HL-60/S4 treated with phorbol 12-myristate 13-acetate at 8.2 ng/mL for 4 days and 3 days (cell line): ENCODE measurements around the gene ADGRG6.

Experiments
- in situ Hi-C: fragments of 300-500 bp; cut with MboI; formaldehyde crosslinking; loops from 2 replicates; pipeline ENCODE4 v1.15.0; 2022; ENCODE audit warnings: low sequenced_read_pairs

ADGRG6 gene

GRCh38 chr6:142374091-142374770 lies 72.4 kb downstream of the ADGRG6 start:
- in situ Hi-C loops: no loop called here

- in situ Hi-C loops: no loop called here
These were observed 73.3 kb downstream of the ADGRG6 start for GRCh38 chr6:142374965-142375733.

GRCh38 chr6:142376115-142376514 lies 74.3 kb downstream of the ADGRG6 start:
- in situ Hi-C loops: no loop called here

GRCh38 chr6:142376800-142377496 lies 75.1 kb downstream of the ADGRG6 start:
- in situ Hi-C loops: no loop called here

GRCh38 chr6:142377497-142377848 lies 75.7 kb downstream of the ADGRG6 start:
- in situ Hi-C loops: no loop called here

GRCh38 chr6:142378138-142378875 lies 76.5 kb downstream of the ADGRG6 start:
- in situ Hi-C loops: no loop called here

GRCh38 chr6:142380626-142381025 lies 78.8 kb downstream of the ADGRG6 start:
- in situ Hi-C loops: no loop called here

GRCh38 chr6:142381181-142381580 lies 79.4 kb downstream of the ADGRG6 start:
- in situ Hi-C loops: no loop called here

GRCh38 chr6:142381845-142382378 lies 80.1 kb downstream of the ADGRG6 start:
- in situ Hi-C loops: no loop called here

GRCh38 chr6:142384519-142385254 lies 82.9 kb downstream of the ADGRG6 start:
- in situ Hi-C loops: no loop called here

GRCh38 chr6:142385352-142385751 lies 83.5 kb downstream of the ADGRG6 start:
- in situ Hi-C loops: no loop called here

GRCh38 chr6:142386657-142387056 lies 84.8 kb downstream of the ADGRG6 start:
- in situ Hi-C loops: no loop called here

- in situ Hi-C loops: no loop called here
These were observed 86.4 kb downstream of the ADGRG6 start for GRCh38 chr6:142387997-142388815.

GRCh38 chr6:142395266-142395665 lies 93.5 kb downstream of the ADGRG6 start:
- in situ Hi-C loops: no loop called here

- in situ Hi-C loops: no loop called here
These were observed 94.0 kb downstream of the ADGRG6 start for GRCh38 chr6:142395768-142396231.

- in situ Hi-C loops: no loop called here
These were observed 96.5 kb downstream of the ADGRG6 start for GRCh38 chr6:142398353-142398752.

GRCh38 chr6:142399739-142400138 lies 97.9 kb downstream of the ADGRG6 start:
- in situ Hi-C loops: no loop called here

- in situ Hi-C loops: no loop called here
These were observed 98.7 kb downstream of the ADGRG6 start for GRCh38 chr6:142400495-142400894.

- in situ Hi-C loops: no loop called here
These were observed 100.0 kb downstream of the ADGRG6 start for GRCh38 chr6:142401838-142402237.
